Activated T-cell treated with anti-CD3 and anti-CD28 coated beads, Interleukin-2, amount 50 U/mL, for 4 hours (primary cell): ENCODE results near the gene SLC25A38. TPM values are rescaled to one million over a fixed set of nuclear protein-coding genes. Genes with fewer than 3 reads are reported as not detected.

Source experiments
- total RNA-seq, 3 donors: library from RNA; stranded (reverse); gene quantifications; one replicate each; pipeline ENCODE4 v1.2.1, GENCODE V29; 2021

The SLC25A38 gene
- total RNA-seq, 3 donors from 2014 or later = 64.7 to 69.1 (median 65.3) TPM

Other genes starting within 250 kb of the SLC25A38 start
- 10 to 100 TPM; 88.9 to 96.6 (median 95.1) TPM for gene CSRNP1, start 229.8 kb upstream of the SLC25A38 start, total RNA-seq
- 10 to 100 TPM; 13.1 to 20.6 (median 18.2) TPM for gene XIRP1, start 190.8 kb upstream of the SLC25A38 start, total RNA-seq
- gene CX3CR1, start 103.3 kb upstream of the SLC25A38 start, total RNA-seq = under 1 TPM; 0.32 to 0.73 (median 0.40) TPM
- gene CCR8, start 53.7 kb upstream of the SLC25A38 start, total RNA-seq = 1 to 10 TPM in 1 of 3 donors, under 1 TPM in 2; 0.40 to 1.4 (median 0.87) TPM
- 1,000 to 10,000 TPM; 2,416 to 2,801 (median 2,677) TPM for gene RPSA, start 23.4 kb downstream of the SLC25A38 start, total RNA-seq
- not detected for gene MOBP, start 84.3 kb downstream of the SLC25A38 start, total RNA-seq